HG03280 (cell line): ENCODE measurements around the gene PGAM5.
"Not testable (repeated sequence)": the region's sequence is repeated elsewhere in the genome, so short reads cannot be mapped to it uniquely, and the experiment has no call there.

Experiments
- ATAC-seq: cut with Tn5 transposase; IDR thresholded peaks from one replicate; pipeline ENCODE4 v1.9.1; 2021; ENCODE audit warnings: mild to moderate bottlenecking, moderate library complexity; ENCODE audit not compliant: unreplicated experiment

Gene PGAM5

DNA sequence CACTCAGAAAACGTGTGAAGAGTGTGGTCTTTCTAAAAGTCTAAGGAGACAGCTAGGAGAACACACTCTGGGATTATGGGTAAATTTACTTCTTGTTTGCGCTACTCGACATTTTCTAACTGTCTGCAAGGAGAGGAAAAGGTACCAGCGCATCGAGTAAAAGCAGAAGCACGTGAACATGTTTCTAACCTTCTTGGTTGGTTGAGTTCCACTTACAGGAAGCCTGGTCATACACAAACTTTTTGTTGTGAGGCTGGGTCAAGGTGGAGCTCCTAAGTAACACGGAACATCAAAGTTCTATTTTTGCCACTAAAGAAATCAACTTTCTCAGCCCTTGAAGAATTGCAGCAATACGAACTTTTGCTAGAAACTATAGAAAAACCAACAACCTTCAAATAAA lies 31.0 kb downstream of the PGAM5 start:
- no peak for ATAC-seq

- no peak for ATAC-seq
These were observed 33.2 kb downstream of the PGAM5 start for GRCh38 chr12:132743831-132744230.

- ATAC-seq = no peak
These were observed 36.0 kb downstream of the PGAM5 start for GRCh38 chr12:132746613-132747012.

- no peak for ATAC-seq
These were observed 36.8 kb downstream of the PGAM5 start for GRCh38 chr12:132747395-132747794.

DNA sequence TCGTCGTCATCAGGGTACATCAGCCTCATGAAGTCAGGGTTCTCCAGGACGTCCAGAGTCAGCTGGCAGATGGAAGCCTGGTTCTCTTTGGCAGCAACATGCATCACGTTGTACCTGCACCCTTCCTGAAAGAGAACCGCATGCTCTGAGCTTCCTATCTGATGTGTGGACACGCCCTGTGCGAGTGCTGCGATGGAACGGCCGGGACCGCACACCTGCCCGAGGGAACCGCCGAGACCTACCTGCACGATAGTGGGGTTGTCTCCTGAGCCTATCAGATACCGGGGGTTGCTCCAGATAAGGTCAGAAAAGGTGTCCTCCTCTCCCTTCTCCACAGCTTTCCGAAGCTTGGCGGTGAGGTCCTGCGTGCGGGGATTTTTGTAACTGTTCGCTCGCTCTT lies 37.3 kb downstream of the PGAM5 start:
- ATAC-seq = no peak

- ATAC-seq = no peak
These were observed 37.7 kb downstream of the PGAM5 start for GRCh38 chr12:132748319-132748718.

DNA sequence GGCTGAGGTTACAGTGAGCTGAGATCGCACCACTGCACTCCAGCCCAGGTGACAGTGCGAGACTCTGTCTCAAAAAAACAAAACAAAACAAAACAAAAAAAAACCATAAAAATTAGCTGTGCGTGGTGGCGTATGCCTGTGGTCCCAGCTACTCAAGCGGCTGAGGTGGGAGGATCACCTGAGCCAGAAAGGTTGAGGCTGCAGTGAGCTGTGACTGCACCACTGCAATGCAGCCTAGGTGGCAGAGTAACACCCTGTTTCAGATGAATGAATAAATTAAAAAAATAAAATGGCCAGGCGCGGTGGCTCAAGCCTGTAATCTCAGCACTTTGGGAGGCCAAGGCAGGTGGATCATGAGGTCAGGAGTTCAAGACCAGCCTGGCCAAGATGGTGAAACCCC lies 43.0 kb downstream of the PGAM5 start:
- not testable (repeated sequence) for ATAC-seq

- no peak for ATAC-seq
These were observed 43.7 kb downstream of the PGAM5 start for GRCh38 chr12:132754160-132754932.

DNA sequence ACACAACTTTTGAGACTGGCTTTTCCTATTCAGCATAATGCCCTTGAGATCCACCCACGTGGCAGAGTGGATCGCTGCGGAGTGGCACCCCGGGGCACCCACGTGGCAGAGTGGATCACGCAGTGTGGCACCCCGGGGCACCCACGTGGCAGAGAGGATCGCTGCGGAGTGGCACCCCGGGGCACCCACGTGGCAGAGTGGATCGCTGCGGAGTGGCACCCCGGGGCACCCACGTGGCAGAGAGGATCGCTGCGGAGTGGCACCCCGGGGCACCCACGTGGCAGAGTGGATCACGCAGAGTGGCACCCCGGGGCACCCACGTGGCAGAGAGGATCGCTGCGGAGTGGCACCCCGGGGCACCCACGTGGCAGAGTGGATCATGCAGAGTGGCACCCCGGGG lies 48.2 kb downstream of the PGAM5 start:
- not testable (repeated sequence) for ATAC-seq

GRCh38 chr12:132759359-132759758 lies 48.7 kb downstream of the PGAM5 start:
- no peak for ATAC-seq

DNA sequence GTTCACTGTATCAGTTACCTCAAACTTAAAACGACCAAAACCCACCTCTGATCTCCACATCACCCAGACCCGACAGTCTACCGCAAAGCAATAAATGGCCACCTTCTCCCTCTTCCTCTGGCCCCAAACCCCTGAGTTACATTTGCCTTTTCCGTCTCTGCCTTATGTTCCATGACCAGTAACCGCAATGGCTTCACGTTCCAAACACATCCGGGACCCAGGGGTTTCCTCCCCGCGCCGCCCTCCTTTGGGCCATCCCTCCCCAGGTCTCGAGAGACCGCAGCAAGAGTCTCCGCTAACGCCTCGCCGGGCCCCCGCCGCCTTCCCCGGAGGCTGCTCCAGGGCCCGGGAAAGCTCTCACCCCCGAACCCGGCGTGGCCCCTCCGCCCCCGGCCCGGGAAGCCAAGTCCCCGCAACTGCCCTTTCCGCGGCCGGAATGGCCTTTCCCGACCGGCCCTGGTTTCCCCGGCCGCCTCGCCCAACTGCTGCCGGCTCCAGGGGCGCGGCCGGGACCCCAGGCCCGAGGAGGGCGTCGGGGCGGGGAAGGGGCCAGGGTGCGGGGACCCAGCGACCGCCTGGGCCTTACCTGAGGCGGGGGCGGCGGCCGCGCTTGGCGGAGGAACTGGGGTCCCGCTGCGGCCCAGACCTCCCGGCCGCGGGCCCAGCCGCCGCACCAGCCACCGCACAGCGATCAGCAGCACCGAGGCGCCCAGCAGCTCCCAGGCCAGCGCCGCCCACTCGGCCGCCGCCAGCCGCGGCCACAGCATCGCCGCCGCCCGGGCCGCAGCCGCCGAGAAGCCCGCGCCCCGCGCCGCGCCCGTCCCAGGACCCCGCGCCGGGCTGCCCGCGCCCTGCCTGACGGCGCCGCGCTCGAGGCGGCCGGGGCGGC lies 50.6 kb downstream of the PGAM5 start, which contains the start of gene ANKLE2:
Gene ANKLE2, minus strand, starts transcription at position 801 of the 889 bp plus-strand sequence. Its CDS starts 34 bp downstream, at position 767.
- peak; percentile 41 for ATAC-seq

DNA sequence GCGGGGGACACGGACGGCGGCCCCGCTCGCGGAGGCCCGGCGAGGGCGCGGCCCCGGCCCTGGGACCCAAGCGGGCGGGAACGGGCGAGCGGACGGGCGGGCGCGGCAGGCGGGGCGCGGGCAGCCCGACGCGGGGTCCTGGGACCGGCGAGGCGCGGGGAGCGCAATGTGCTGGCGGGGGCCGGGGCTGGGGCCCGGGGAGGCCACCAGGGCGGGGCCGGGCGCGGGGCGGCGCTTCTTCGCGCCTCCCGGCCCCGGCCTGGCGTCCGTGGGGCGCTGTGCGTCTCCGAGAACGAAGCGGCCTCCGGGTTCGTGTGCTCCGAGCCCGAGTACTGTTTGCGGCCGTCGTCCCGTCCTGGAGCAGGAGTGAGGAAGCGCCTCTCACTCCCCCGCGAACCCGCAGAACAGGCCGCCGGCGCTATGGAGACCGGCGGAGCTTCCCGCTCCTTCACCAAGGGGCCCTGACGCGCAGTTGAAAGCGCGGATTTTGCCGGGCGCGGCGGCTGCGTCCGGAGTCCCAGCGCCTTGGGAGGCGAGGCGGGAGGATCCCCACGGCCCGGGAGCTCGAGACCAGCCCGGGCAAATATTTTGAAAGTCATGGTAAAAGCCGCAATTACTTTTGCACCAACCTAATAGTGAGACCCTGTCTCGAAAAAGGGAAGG lies 51.4 kb downstream of the PGAM5 start:
- peak; percentile 87 for ATAC-seq

GRCh38 chr12:132764231-132764630 lies 53.6 kb downstream of the PGAM5 start:
- ATAC-seq = no peak

DNA sequence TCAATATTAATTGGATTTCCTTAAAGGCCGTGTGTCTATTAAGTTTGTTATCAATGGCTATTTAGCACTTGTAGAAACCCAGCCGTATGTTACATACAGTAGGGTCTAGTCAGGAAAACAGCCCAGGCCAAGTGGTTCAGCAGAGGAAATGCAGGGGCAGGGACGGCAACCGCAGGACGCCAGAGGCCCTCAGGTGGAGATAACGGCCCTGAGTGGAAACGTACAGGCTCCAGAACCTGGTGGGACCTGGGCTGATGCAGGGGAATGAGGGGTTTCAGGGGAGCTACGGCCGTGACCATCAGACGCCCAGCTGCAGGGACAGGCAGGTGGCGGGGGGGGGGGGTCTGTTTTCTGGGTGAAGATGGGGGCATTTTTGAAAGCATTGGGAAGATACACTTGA lies 54.7 kb downstream of the PGAM5 start:
- ATAC-seq = no peak

- no peak for ATAC-seq
These were observed 55.9 kb downstream of the PGAM5 start for GRCh38 chr12:132766380-132767085.

DNA sequence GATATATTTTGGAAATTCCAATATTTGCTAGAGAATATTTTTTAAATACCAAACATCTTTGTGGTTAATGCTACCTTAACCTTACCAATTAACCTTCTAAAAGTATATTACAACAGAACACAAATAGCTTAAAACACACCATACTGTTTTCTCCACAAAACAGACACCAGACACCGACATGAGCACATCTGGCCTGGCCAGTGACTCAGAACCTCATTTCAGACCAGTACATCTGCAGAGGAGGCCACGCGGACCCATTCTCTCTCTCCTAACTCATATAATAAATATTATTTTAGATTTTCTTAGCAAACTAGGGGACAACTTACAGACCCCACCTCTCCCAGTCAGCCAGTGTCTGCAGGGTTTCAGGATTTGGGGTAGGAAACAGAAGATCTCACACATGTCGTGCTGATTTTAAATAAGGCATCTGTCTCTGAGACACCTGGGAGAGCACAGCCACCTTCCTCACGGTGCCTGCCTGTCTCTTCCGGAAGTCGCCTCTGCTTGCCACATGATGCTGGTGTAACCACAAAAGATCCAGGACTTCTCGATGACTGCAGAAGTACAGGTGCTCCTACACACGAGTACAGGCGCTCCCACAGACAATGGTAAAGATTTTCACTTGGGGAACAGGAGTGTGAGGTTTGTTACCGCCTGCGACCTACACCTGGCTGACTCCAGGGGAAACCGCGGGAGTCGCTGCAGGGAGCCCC lies 60.6 kb downstream of the PGAM5 start:
- ATAC-seq = peak; percentile 49
